Ovary (tissue), 9 donors: ENCODE results near the gene SPRED2. TPM values are rescaled to one million over a fixed set of nuclear protein-coding genes. Genes with fewer than 3 reads are reported as not detected.

Source experiments
- DNase-seq, 5 donors: peaks; one replicate each; pipeline ENCODE4 v3.0.0-alpha.2; 2019 to 2020
- H3K27ac ChIP-seq, 2 donors: fragments of 200-600 bp; one replicate each; pipeline versions ENCODE4 v1.5.1 to v1.8.0; 2019 to 2022
- H3K27me3 ChIP-seq: fragments of 200-600 bp; one replicate; pipeline ENCODE4 v1.8.0; 2022
- H3K36me3 ChIP-seq: fragments of 200-600 bp; sonication (generic); one replicate; pipeline ENCODE4 v1.5.1; 2019
- H3K4me1 ChIP-seq: one replicate; pipeline ENCODE4 v1.8.1; 2013; ENCODE audit warnings: mild to moderate bottlenecking, moderate library complexity; ENCODE audit not compliant: insufficient read depth
- H3K4me3 ChIP-seq: fragments of 200-600 bp; sonication (generic); one replicate; pipeline ENCODE4 v1.5.1; 2017
- H3K9me3 ChIP-seq, 2 donors: fragments of 200-600 bp in 1 of 2; sonication (generic) in 1 of 2; one replicate each; pipeline versions ENCODE4 v1.5.1 to v1.8.1; 2013 to 2019; ENCODE audit warnings: mild to moderate bottlenecking in 1 of 2, moderate library complexity in 1 of 2
- EP300 ChIP-seq: sonication (generic); formaldehyde crosslinking; IDR thresholded peaks from one replicate; pipeline ENCODE4 v1.6.1; 2017; ENCODE audit warnings: antibody characterized with exemption
- POLR2A ChIP-seq: fragments of 450-650 bp; IDR thresholded peaks from one replicate; pipeline ENCODE4 v1.6.1; 2017; ENCODE audit warnings: antibody characterized with exemption, mild to moderate bottlenecking, moderate library complexity
- WGBS, 3 donors: extraction: QIAGEN DNeasy Blood & Tissue Kit in 1 of 3; methylation state at CpG; one replicate each; pipeline versions ENCODE4 v1.1.5 to v1.1.7; 2013 to 2017; 5-methylcytosine and 5-hydroxymethylcytosine counted together
- intact Hi-C, 4 donors: fragments of 100-400 bp; cut with DNase I; formaldehyde crosslinking; loops; one replicate each; pipeline versions ENCODE4 v1.11.0 to v1.15.1; 2022 to 2023
- polyA plus RNA-seq, 2 donors: library from polyadenylated mRNA; stranded (reverse); fragments of 200-250 nt in 1 of 2; fragments of 350-450 nt in 1 of 2; fragmentation: Illumina TruSeq in 1 of 2; extraction: RNeasy Lipid Tissue Mini Kit (QIAGEN cat#74804) in 1 of 2; gene quantifications; one replicate each; pipeline ENCODE4 v1.2.3, GENCODE V29; 2013 to 2014
- total RNA-seq, 7 donors: library from RNA; depleted of rRNA in 2 of 7; stranded (reverse); fragments of >200 nt in 2 of 7; fragmentation: NEBNext Ultra II Directional in 3 of 7; extraction: Animal tissue kit (Norgen Biotek cat#: 25700) in 3 of 7; gene quantifications; one replicate each; pipeline versions ENCODE4 v1.1.0 to v1.2.4, GENCODE V29; 2016 to 2023
- TF ChIP-seq, protein P1 (sequence below), 3 donors: fragments of 450-650 bp in 2 of 3; fragments of 200-600 bp in 1 of 3; IDR thresholded peaks; one replicate each; pipeline versions ENCODE4 v1.5.1 to v1.8.0; 2016 to 2022; ENCODE audit warnings: antibody characterized with exemption in 3 of 3, mild to moderate bottlenecking in 1 of 3
- donor health status: DM: no; HTN: no; CAD: no; lungs with moderate emphysema.
- donor health status: DM: no; HTN: no; CAD: no.
- donor health status: Bipolar disorder and iron deficiency.
- donor health status: DM: yes; HTN: yes; CAD: no.
- donor health status: DM: no; HTN: no; CAD: no.
- donor health status: DM: yes; HTN: yes; CAD: no.

SPRED2 gene
- total and polyA plus RNA-seq, 9 donors: 13.1 to 32.9 (median 17.6) TPM

DNA sequence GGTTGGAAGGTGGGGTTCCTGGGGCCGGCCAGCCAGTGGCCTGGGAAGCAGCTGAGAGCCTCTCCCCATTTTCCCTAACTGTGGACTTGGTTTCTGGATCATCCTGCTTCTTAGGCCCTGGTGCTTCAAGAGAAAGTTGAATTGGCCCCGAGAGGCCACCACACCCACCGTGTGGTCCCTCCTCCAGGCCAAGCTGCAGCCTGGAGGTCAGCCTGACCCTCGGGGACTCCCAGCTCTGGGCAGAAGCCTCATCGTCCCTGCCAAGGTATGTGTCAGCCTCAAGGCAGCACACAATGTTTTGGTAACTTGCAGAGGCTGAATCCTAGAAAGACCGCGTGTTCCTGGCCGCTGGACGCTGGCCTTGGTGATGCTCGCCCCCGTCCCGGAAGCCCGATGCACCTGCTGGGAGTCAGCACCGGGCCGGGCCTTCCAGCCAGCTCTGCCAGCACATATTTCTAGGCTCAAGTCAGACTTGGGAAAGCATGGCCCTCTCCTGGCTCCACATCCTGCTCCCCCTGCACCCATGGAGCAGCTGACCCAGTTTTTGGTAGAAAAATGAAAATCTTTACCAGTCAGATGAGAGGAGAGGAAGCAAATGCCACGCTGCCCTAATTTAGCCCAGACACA, 132.2 kb downstream of the SPRED2 start:
- peak; percentile 75 to 93 (median 87) for DNase-seq

GRCh38 chr2:65299246-65299645, 133.2 kb downstream of the SPRED2 start:
- intact Hi-C loops: no loop called here
- H3K27ac ChIP-seq: no peak overlapping the region

More for the DNA sequence above, 132.2 kb downstream of the SPRED2 start:
- intact Hi-C loops: loop anchor here in 1 of 4 donors (10.0 kb wide), 1 partner anchor 135 kb away; the partner anchor contains the start of gene SPRED2
- peaks cover 13% of the 10 kb centered on the region for H3K4me1 ChIP-seq
- H3K36me3 ChIP-seq: no peaks in the 10 kb centered on the region
- H3K27me3 ChIP-seq: no peaks in the 10 kb centered on the region
- TF ChIP-seq EP300: peak; percentile 83
- TF ChIP-seq POLR2A: peak; percentile 11
- TF ChIP-seq, protein P1, sequence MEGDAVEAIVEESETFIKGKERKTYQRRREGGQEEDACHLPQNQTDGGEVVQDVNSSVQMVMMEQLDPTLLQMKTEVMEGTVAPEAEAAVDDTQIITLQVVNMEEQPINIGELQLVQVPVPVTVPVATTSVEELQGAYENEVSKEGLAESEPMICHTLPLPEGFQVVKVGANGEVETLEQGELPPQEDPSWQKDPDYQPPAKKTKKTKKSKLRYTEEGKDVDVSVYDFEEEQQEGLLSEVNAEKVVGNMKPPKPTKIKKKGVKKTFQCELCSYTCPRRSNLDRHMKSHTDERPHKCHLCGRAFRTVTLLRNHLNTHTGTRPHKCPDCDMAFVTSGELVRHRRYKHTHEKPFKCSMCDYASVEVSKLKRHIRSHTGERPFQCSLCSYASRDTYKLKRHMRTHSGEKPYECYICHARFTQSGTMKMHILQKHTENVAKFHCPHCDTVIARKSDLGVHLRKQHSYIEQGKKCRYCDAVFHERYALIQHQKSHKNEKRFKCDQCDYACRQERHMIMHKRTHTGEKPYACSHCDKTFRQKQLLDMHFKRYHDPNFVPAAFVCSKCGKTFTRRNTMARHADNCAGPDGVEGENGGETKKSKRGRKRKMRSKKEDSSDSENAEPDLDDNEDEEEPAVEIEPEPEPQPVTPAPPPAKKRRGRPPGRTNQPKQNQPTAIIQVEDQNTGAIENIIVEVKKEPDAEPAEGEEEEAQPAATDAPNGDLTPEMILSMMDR (IDR thresholded peaks at IDR 0.05): no peak
- H3K9me3 ChIP-seq: no peaks in the 10 kb centered on the region
- no peak overlapping the region for H3K4me3 ChIP-seq
- peak overlapping the region in 1 of 2 donors; percentile 47 for H3K27ac ChIP-seq
- 7 to 12% (median 9%) methylated on average over 14 to 16 of the region's 16 CpGs for WGBS, 3 donors

DNA sequence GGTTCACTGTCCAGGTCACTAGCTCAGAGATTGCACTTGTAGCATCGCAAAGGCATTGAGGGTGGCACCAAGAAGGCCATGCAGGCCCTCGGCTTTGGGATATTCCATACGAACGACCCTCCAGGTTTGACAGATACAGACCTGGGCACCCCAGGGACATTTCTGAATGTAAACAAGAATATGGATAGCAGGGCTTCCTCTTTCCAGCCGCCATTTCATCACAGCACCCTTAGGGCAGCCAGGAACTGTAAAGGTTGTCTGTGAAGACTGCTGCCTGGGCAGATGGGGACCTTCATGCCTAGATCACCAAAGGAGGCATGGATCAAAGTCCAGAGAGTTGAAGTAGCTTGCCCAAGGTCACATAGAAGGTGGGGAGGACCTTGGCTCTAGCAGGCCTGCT, 134.3 kb downstream of the SPRED2 start:
- no peak for TF ChIP-seq POLR2A
- TF ChIP-seq, protein P1 (IDR thresholded peaks at IDR 0.05): no peak
- TF ChIP-seq EP300: no peak
- Histone ChIP-seq H3K9me3 (no peaks in the 10 kb centered on the region), H3K36me3 (no peaks in the 10 kb centered on the region), H3K27me3 (no peaks in the 10 kb centered on the region), H3K4me1 (peaks cover 13% of the 10 kb centered on the region), H3K27ac (no peak overlapping the region), H3K4me3 (no peak overlapping the region)
- intact Hi-C loops: no loop called here
- 87 to 91% (median 89%) methylated on average over 5 of the region's 5 CpGs for WGBS, 3 donors
- no peak for DNase-seq

More at GRCh38 chr2:65299246-65299645, 133.2 kb downstream of the SPRED2 start:
- H3K4me1 ChIP-seq: peaks cover 13% of the 10 kb centered on the region
- no peaks in the 10 kb centered on the region for H3K36me3 ChIP-seq
- H3K4me3 ChIP-seq: no peak overlapping the region
- no peaks in the 10 kb centered on the region for H3K9me3 ChIP-seq
- WGBS, 3 donors: 80 to 81% (median 81%) methylated on average over 7 of the region's 7 CpGs
- peak in 2 of 5 donors; percentile 49 for DNase-seq
- TF ChIP-seq POLR2A: no peak
- TF ChIP-seq, protein P1 (IDR thresholded peaks at IDR 0.05): no peak
- H3K27me3 ChIP-seq: no peaks in the 10 kb centered on the region

DNA sequence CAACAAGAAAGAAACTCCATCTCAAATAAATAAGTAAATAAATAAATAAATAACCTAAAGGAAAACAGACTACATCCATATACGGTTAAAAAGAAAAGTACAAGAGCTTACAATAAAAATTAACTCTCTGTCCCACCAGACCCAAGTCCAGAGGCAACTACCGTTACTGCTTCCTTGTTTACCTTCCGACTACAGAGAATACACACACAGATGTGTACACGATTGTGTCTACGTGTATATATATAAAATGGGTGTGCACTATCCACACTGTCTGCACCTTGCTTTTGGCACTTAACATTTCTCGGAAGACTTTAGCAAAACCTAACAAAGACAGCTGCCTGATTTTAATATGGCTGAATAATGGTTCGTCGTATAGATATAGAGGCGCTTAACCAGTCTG, 134.9 kb downstream of the SPRED2 start:
- intact Hi-C loops: no loop called here
- Histone ChIP-seq H3K4me3 (no peak overlapping the region), H3K9me3 (no peaks in the 10 kb centered on the region), H3K27me3 (no peaks in the 10 kb centered on the region), H3K27ac (no peak overlapping the region), H3K4me1 (peaks cover 13% of the 10 kb centered on the region), H3K36me3 (no peaks in the 10 kb centered on the region)
- WGBS, 3 donors: 91% methylated on average over 9 of the region's 9 CpGs
- DNase-seq: no peak
- TF ChIP-seq, protein P1 (IDR thresholded peaks at IDR 0.05): no peak
- TF ChIP-seq POLR2A (no peak), EP300 (no peak)
